Stimulated activated CD8-positive, alpha-beta memory T cell treated with anti-CD3 and anti-CD28 coated beads, Interleukin-15, amount 100 ng/mL, for 1 hour (primary cell): ENCODE measurements around the gene RALY.
A peak's percentile ranks its signal among the peaks of the same experiment; 100 is the strongest.
"Not testable (repeated sequence)": the region's sequence is repeated elsewhere in the genome, so short reads cannot be mapped to it uniquely, and the experiment has no call there.

Experiments
- DNase-seq: peaks from one replicate; pipeline ENCODE4 v3.0.0-alpha.2; 2020; ENCODE audit warnings: low read depth

RALY gene

DNA sequence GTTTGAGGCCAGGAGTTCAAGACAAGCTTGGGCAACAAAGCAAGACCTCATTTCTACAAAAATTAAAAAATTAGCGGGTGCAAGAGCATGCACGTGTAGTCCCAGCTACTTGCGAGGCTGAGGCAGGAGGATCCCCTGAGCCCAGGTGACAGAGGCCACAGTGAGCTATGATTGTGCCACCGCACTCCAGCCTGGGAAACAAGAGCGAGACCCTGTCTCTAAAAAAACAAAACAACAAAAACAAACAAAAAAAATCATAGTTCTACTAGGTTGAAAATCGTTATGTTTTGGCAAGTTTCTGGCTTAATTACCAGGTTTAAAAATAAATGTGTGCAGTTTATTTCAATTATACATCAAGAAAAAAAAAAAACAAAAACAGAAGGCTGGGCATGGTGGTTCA, 115.7 kb downstream of the RALY start:
- no peak for DNase-seq

DNA sequence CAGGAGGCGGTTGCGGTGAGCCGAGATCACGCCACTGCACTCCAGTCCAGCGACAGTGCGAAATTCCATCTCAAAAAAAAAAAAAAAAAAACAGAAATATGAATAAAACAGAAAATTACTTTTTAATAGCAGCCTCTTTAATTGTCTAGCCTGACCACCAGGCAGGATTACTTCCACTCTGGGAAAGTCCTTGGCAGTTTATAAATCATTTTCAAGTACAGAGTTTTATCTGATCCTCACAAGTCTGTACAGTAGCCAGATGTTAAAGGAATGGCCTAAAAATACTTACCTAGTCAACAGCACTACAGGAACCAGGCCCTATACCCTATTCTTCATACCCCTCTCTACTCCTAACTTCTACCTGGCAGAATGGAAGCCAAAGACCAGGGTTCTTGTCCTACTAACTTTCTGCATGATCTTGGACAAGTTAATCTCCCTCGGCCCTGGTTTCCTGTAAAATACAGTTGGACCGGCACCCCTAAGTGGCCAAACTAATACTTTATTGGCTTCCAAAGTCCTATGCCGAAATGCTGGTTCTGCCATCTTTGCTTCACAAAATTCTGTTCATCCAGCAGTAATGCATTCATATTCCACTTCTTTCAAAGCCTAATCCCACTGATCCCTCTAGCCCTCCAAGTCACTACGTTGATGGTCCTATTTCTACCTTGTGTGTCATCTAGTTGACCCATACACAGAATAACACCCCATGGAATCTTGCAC, 116.5 kb downstream of the RALY start:
- no peak for DNase-seq

- DNase-seq: no peak
Observed at GRCh38 chr20:34110745-34111641, 117.3 kb downstream of the RALY start.

DNA sequence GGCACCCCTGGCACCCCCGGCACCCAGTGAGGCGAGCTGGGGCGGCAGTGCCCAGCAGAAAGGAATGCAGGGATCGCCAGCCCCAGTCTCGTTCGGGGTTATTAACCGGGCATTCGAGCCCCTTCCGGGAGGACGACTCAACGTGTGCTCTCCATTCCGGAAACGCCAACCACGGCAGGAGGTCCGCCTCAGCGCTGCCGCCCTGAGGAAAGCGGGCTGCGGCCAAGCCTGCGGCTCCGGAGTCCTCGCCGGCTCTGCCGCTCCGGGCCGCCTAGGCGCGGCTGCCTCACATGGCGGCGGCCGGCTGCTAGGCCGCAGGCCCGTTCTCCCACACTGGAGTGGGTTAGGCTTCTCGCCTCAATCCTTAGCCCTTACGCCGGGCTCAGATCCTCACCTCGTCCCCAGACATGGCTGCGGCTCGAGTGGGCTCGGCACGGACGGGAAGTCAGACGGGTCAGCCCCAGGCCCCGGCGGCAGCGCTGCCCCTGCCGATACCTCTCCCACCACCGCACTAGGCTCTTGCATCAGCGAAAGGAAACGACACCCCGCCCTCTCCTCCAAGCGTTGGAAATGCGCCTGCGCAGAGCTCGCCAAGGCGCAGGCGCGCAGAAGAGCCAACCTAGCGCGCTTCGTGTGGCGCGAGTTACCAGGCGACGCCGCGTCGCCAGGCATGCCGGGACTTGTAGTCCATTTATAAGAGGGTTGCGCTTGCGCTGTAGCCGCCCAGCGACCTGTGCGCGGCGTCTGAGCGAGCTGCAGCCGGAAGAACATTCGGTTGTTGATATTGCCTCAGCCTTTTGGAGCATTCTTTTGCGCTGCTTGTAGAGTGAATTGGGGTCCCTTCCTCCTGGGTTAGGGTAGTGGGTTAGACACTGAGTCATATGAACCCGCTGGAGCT, 118.2 kb downstream of the RALY start, which contains the start of gene EIF2S2:
Gene EIF2S2 (minus strand): TSS at position 542 of the 898 bp plus-strand sequence. CDS start 133 bp downstream, at position 409.
- peak; percentile 85 for DNase-seq

- no peak for DNase-seq
Observed at GRCh38 chr20:34112600-34113101, 118.9 kb downstream of the RALY start.

- no peak for DNase-seq
Observed at GRCh38 chr20:34114809-34115208, 121.1 kb downstream of the RALY start.

DNA sequence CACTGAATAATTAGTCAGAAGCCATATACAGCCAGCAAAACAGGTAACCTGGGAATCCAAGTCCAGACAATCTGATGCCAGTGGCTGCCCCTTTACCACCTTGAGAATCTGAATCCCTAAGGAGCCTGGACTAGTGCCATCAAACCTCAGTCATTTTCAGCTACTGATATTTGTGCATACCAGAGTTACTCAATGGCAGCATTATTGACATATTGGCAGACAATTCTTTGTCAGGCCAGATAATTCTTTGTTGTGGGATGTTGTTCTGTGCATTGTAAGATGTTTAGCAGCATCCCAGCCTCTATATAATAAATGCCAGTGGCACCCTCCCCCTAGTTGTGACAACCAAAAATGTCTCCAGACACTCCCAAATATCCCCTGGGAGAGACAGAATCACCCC, 121.5 kb downstream of the RALY start:
- no peak for DNase-seq

GRCh38 chr20:34120213-34120612, 126.5 kb downstream of the RALY start:
- DNase-seq: no peak

- DNase-seq: no peak
Observed at GRCh38 chr20:34122274-34122980, 128.7 kb downstream of the RALY start.

GRCh38 chr20:34123309-34123708, 129.6 kb downstream of the RALY start:
- no peak for DNase-seq

- no peak for DNase-seq
Observed at GRCh38 chr20:34124469-34125249, 130.9 kb downstream of the RALY start.

- no peak for DNase-seq
Observed at GRCh38 chr20:34127792-34128191, 134.1 kb downstream of the RALY start.

- no peak for DNase-seq
Observed at GRCh38 chr20:34129518-34130162, 135.9 kb downstream of the RALY start.

DNA sequence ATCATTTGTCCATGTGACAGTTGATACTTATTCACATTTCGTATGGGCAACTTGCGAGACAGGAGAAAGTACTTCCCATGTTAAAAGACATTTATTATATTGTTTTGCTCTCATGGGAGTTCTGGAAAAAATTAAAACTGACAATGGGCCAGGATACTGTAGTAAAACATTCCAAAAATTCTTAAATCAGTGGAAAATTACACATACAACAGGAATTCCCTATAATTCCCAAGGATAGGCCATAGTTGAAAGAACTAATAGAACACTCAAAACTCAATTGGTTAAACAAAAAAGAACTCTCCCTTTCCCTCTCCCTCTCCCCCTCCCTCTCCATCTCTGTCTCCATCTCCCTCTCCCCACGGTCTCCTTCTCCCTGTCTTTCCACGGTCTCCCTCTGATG, 137.8 kb downstream of the RALY start:
- no peak for DNase-seq

DNA sequence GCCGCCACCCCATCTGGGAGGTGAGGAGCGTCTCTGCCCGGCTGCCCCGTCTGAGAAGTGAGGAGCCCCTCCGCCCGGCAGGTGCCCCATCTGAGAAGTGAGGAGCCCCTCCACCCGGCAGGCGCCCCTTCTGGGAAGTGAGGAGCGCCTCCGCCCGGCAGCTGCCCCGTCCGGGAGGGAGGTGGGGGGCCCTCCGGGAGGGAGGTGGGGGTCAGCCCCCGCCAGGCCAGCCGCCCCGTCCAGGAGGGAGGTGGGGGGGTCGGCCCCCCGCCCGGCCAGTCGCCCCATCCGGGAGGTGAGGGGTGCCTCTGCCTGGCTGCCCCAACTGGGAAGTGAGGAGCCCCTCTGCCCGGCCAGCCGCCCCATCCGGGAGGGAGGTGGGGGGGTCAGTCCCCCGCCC, 138.8 kb downstream of the RALY start:
- DNase-seq: not testable (repeated sequence)

DNA sequence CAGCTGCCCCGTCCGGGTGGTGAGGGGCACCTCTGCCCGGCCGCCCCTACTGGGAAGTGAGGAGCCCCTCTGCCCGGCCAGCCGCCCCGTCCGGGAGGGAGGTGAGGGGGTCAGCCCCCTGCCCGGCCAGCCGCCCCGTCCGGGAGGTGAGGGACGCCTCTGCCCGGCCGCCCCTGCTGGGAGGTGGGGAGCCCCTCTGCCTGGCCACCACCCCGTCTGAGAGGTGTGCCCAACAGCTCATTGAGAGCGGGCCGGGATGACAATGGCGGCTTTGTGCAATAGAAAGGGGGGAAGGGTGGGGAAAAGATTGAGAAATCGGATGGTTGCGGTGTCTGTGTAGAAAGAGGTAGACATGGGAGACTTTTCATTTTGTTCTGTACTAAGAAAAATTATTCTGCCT, 139.2 kb downstream of the RALY start:
- not testable (repeated sequence) for DNase-seq

- not testable (repeated sequence) for DNase-seq
Observed at GRCh38 chr20:34133365-34133860, 139.7 kb downstream of the RALY start.
